Epidermal melanocyte (primary cell): ENCODE data around the gene SLC17A9.

ENCODE experiments used
- DNase-seq: peaks from one replicate; pipeline ENCODE4 v3.0.0; 2011; ENCODE audit warnings: low spot score; ENCODE audit not compliant: insufficient read length

Gene SLC17A9

DNA sequence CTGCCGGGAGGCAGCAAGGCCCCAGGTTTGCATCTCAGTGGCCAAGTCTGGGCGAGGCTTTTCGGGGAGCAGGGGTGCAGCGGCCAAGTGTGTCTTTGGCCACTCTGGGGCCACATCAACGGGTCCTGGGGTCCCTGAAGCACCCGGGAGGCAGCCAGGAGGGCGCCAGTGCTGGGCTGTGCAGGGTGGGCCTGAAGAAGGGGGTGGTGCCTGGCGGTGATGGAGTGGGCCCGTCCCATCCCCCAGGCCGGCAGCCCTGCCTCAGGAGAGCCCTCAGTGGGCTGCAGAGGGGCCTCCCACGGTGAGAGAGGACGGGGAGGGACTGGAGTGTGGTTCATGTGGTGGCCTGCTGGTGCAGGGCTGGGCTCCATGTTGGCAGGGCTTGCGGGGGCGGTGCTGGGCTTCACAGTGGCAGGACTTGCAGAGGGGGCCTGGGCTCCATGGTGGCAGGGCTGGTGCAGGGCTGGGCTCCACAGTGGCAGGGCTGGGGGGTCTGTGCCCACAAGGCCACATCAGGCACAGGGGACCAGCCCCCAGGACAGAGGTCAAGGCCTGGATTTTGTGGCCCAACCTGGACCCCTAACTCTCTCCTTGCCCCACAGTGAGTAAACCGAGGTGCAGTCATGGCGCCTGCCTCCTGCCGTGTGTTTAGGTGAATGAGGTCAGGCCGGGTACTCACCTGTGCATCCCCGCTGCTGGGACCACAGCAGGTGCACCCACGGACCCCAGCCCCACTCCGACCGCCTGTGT lies 64.7 kb downstream of the SLC17A9 start:
- DNase-seq: no peak

DNA sequence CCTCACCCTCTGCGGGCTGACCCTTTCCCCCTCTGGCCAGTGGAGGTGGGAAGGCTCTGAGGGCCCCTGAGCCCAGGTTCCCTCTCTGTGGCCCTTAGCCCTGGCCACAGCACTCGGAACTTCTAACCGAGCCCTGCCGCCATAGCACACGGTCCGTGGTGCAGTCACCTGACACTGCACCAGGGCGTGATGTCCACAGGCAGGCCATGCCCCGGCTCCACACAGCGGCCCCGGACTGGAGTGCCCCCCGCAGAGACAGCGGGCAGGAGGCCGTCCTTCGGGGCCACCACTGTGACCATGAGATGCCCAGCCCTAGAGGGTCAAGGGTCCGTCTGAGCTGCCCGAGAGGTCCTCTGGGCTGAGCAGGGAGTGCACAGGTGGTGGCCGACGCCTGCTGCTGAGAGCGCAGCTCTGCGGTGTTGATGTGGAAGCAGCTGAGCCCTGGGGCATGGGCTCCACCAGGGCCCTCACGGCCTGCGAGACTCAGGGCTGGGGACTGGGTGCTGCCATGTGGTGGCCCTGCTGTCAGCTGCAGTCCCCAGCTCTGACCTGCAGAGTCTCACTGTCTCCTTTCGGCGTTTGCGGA lies 65.4 kb downstream of the SLC17A9 start:
- DNase-seq: no peak
